ENCODE measurements around the gene ZNF277.

The ZNF277 gene, protein sequence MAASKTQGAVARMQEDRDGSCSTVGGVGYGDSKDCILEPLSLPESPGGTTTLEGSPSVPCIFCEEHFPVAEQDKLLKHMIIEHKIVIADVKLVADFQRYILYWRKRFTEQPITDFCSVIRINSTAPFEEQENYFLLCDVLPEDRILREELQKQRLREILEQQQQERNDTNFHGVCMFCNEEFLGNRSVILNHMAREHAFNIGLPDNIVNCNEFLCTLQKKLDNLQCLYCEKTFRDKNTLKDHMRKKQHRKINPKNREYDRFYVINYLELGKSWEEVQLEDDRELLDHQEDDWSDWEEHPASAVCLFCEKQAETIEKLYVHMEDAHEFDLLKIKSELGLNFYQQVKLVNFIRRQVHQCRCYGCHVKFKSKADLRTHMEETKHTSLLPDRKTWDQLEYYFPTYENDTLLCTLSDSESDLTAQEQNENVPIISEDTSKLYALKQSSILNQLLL

DNA sequence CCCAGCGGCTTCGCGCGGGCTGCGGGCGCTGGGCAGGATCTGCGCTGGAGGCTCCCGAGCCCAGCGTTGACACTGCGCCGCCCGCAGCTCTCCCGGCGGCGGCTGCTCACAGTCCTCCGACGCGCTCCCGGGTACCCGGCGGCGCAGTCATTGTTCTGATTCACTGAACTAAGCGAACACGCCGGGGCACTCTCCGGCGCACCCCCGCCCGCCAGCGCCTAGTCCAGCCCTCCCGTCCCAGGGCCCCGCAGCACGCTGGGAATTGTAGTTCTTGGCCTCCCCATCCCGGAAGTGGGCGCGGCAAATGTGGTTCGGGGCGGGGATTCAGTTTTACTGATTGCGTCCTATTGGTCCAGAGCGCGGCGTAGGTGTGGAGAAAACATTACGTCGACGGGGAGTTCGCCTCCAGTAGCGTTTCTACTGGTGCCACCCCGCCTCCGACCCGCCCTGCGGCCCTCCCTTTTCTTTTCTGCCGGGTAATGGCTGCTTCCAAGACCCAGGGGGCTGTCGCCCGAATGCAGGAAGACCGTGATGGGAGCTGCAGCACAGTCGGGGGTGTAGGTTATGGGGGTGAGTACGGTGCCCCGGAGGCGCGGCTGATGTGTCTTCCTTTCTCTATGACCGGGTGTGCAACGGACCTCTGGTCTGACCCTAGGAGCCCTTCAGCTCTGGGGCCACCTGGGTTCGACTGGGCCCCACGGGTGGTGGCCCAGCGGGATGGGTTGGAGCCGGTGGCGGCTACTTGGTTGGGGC lies at the start of gene ZNF277, which contains the start of gene DOCK4:
Gene ZNF277 (plus strand): TSS at position 458 of the 753 bp plus-strand sequence. CDS start 22 bp downstream, at position 480.
Gene DOCK4 (minus strand): TSS at position 162 of the 753 bp plus-strand sequence. CDS start 261 bp downstream, outside the sequence.
- DNase-seq: peak; percentile 99 to 100

DNA sequence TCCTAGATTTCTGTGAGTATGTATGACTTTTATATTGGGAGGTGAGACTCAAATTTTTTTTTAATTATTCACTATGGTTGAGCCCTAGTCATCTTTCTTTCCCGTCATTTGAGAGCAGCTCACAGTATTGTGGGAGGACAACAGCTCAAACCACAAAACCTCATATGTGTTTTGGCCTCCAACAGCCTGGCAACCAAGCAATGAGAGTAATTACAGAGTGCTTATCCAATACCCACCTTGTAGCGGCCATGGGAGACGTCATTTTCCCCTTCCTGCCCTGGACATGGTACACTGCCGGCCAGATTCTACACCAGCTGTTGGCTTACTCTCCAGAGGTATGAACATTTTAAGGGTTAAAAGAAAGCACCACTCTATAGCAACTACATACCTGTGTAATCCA lies 49.4 kb upstream of the ZNF277 start:
- DNase-seq: peak in 1 of 2 donors; percentile 25

DNA sequence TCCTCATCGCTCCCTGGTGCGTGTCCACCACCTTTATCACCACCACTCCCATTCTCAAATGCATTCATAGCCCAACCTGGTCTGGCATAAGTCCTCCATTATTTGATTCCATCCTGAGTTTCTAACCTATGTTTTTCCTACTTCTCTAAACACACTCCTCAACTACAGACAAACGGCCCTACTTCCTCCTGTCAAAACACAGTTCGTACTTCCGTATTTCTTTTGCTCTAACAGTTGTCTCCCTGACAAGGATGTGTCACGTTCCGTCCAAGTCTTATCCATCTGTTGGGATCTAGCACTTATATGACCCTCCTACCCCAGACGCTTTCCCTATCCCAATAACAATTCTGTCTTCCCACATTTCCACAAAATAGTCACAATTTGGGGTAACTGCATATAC lies 47.1 kb upstream of the ZNF277 start:
- peak; percentile 48 to 56 for DNase-seq

DNA sequence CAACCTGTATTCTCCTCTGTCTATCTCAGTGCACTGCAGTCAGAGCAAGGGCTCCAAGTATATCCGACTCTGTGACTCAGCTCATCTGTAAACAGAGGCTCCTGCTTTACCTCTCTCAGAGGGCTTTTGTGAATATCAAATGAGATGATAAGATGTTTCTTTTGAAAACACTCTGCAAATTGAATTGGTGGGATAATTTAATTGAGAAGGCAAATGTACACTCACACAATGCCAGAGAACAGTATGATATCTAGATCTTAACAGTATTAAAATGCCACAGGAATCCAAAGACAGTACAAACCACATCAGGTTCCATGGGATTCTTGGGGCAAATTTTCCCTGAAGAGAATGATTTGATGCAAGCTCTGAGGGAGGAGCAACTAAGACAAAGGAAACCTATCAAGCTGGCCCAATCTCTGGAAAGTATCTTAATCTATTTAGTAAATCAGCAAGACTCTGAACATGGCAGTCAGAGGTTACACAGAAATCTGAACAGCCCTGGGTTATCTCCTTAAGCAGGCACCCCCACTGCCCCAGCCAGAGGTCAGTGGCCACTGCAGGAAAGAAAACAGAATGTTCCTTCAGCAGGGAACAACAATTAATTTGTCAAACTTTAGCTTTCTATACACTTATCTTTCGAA lies 46.2 kb upstream of the ZNF277 start:
- DNase-seq: no peak

DNA sequence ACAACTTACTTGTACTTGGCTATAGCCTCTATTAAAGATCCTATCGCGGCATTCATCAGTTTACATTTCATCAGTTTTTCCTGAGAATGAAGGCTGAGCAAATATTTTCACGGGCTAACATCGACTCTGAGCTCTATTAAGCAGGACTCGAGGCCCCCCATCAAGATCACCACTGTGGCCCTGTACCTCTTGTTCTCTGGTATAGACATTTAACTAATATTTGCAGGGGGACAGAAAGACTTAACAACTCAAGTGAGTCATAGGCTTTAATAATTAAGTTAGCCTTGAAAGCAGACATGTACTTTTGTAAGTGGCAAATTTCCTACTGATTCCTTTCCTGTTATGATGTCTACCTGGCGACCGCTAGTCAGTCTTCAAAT lies 45.7 kb upstream of the ZNF277 start:
- DNase-seq: no peak

DNA sequence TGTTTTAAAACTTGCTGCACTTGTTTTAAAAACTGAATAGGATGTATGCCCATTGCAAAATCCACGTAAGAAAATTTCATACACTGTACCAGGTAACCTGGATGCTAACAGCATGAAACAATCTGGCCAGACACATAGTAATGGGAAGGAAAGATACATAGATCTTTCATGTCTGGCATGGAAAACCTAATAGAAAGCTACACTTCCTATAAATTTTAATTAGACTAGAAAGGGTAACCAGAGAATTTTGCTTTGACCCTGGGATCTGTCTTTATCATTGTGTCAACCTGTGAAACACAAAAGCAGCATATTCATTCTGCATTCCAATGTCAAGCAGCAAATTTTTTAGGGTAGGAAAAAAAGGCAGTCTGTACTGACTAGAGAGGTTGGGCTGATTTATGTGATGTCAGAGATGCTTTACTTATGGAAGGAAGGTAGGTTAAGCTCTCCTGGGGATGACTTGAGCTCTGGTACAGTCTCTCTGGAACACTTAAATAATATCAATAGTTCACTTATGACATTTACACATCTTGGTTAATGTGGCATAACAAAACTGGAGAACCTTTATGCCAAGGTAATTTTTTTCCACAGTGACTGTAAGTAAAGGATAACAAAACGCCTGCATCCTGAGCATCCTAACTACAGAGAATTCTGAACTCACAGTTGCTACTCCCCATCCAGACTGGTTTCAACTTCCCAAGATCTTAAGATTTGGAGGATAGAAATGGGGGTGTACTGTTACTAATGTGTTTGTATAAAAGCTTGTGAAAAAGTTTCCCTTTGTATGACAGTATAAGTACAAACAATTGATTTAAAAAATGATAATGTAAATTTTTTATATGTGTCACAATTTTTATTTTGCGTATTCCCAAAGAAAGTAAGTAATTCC lies 45.0 kb upstream of the ZNF277 start:
- no peak for DNase-seq

DNA sequence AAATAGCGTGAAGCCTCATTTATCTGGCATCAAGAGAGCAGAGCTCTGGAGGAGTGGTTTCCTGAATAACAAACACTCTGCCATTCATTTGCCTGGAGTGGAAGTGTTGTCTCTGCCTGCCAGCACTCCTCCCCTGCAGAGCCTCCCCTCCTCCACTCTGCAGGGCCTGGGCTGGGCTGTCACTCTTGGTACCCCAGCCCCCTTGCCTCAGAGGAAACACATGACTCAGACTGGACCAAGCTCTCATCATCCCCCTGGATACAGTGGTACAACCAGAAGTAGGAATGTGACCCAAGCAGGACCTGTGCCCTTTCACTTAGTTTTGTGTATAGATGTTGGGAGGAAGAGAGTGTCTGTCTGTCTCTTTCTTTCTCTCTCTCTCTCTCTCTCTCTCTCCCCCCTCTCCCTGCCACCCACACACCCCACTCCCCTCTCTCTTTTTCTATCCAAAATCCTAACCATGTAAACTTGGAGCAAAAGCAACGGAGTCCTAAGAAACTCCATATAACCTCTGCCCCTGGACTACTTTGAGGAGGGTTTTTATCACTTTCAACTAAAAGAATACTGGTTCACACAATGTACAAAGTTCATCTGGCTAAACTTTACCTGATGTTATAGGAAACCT lies 44.2 kb upstream of the ZNF277 start:
- no peak for DNase-seq

DNA sequence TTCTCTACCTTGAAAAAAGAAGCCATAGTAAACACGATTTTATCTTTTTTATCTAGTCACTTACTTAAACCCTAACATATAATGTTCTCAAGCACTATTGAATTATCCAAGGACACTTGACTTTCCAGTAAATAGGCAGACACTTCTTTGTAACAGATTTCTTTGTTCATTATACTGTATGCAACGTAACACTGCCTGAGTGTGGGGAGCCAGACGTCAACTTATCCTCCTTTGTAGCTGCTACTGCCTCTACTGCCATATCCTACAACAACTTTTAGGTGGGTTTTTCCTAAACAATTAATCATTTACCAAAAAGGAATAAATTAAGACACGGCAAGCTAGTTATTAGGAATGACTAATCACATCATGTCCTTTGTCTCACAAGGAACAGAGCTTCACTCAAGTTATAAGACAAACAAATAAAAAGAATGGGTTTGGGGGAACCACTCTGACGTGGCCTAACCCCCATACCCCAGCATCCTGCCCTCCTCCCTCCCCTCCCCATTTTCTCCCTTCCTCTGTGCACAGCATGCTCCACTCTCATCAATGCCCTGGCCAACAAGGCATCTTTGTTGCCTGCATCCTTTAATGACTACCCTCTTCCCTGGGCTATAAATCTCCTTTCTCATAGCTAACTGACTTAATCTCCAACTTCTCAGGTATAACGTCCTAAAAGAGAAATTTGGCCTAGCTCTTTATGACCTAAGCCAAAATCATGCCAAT lies 43.5 kb upstream of the ZNF277 start:
- no peak for DNase-seq

DNA sequence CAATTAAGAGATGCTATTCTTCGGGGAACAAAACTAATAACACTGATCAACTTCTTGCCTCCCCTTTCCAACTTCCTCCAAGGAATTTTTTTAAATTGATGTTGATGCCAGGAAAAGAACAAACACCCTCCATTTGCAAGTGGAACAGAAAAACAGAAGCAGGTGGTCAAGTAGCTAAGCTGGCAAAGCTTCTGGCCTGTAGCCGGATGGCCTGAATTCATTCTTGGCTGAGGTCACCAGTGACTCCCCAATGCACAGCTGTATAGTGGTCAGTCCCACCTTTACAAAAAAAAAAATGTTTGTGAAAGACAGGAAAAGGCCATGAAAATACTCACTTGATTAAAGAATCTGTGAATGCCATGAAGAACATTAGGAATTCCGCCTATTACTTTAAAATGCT lies 39.3 kb upstream of the ZNF277 start:
- DNase-seq: no peak

DNA sequence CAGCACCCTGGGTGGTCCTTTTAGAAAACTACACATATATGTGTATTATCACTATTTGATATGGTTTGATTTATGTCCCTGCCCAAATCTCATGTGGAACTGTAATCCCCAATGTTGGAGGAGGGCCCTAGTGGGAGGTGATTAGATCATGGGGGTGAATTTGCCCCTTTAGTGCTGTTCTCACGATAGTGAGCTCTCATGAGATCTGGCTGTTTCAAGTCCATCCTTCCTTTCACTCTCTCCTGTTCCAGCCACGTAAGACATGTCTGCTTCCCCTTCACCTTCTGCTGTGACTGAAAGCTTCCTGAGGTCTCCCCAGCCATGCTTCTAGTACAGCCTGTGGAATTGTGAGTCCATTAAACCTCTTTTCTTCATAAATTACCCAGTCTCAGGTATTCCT lies 37.6 kb upstream of the ZNF277 start:
- no peak for DNase-seq

DNA sequence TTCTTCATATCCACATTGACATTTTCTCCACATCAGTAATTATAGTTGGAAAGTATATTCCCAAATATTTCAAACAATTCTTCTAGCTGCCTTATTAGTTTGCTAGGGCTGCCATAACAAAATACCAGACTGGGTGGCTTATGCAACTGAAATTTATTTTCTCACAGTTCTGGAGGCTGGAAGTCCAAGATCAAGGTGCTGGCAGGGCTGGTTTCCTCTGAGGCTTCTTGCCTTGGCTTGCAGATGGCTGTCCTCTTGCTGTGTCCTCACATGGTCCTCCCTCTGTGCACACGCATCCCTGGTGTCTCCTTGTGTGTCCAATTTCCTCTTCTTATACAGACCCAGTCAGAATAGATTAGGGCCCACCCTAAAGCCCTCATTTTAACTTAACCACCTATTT lies 34.8 kb upstream of the ZNF277 start:
- DNase-seq: no peak

DNA sequence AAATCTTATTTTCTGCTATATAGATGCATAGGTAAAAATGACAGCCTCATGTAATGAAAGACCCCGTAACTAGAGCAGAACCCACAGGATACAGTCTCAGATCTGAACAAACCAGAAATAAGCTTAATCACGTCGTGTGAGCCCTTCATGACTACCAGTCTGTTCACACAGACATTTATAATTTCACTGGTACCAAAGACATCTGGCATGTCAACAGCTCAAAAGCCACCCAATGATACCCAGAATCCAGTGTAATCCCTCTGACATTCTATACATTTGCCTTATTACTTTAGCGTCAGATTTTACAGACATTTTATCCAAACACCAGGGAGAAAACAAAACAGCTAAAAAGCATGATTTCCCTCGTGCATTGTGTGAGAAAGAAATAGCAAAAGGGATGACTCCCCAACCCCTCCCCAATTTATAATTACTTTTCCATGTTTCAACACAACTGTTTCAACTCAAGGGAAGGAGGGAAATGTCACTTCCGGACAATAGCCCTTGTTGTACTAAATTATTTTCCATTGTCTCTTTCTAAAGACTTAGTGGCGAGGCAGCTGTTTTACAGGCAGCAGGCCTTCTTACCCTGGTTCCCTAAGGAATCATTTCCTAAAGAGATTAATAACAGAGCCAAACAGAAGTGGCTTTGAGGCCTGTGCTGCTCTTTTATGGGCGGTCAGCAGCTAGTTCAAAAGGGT lies 33.5 kb upstream of the ZNF277 start:
- no peak for DNase-seq

DNA sequence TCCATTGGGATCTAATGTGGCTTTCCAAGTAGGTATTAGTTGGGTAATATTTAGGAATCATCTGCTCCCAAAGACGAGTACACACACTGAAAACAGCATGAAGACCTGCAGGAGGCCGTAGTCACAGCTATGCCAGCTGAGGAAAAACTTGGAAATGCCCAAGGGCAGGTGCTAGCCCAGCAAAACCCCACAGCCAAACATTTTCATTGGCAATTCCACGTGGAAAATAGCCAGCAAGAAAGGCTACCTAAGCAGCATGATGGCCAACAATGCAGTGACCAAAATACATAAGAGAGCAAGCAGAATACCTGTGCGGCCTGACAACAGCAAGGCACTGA lies 33.0 kb upstream of the ZNF277 start:
- no peak for DNase-seq

DNA sequence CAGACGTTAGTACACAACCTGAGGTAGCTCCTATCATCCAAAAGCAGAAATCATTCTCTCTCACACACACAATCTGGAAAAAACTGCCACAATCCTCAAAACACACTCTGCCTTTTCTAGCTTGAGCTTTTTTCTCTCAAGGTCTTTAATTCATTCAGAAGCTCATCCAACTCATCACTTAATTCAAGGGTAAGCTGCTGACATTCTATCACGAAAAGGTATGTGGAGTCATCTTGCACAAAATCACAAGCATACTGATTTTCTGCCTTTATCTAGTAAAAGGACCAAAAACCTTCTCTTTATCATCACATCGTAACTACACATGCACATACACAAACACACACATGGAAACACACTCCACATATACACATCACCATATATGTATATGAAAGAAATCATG lies 32.3 kb upstream of the ZNF277 start:
- no peak for DNase-seq

DNA sequence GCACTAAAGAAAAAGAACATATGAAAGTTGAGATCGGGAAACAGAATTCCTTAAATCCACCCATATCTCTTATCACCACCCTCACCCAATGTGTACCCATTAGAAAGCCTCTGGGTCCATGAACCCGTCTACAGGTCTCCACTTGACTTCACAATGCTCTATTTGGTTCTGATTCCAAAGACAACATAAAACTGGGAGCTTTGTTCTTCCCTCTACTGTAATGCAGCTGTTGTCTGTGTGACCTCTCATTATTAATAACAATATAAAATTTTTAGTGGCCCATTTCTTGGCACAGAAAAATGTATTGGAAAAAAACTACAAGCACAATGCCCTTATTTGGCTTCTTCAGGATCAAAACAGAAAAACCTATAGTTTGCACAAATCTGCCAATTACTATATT lies 30.3 kb upstream of the ZNF277 start:
- DNase-seq: no peak

DNA sequence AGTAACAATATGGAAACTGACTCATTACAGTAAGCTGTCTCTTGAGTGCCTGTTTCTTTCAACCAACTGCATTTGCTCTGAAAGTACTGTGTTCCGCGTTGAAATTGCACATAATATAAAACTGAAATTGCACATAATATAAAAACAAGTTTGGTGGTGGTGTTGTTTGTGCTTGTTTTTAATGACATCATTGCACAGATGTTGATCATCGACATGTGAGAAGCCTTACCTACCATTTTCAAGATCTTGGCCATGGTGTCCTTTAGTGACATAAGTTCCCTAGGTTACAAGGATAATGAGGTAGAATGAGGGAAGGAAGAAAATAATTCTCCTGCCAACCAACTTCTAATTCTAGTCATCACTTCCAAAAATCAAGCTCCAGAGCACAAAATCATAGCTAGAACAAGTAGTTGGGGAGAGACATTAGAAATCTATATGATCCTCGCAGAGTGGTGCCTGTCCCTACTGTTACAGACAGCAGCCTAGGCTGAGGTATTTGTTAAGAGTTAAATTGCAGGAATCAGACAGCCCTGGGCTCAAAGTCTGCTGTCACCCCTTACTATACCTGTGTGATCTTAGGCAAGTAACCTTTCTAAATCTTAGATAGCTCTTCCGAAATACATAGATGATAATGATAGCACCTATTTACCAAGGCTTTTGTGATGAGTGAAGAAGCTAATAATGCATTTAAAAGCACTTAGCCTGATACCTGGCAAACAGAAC lies 29.6 kb upstream of the ZNF277 start:
- DNase-seq: no peak

DNA sequence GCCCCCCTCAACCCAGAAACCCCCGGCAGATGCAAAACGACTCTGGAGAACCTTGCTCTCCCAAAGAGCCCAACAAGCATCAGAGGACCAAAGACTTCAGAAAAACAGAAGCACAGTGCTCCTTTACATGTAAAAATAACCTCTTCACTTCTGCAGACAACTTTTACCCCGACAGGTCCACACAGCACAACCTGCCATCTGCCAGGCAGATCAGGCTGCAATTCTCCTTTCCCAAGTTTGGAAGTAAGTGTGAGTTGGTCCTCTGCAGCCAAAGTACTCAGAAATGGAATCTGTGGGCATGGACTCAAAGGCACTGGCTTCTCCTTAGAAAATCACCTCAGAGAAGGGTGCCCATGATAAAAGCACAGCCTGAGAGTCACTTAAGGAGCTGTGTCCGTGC lies 26.3 kb upstream of the ZNF277 start:
- no peak for DNase-seq

DNA sequence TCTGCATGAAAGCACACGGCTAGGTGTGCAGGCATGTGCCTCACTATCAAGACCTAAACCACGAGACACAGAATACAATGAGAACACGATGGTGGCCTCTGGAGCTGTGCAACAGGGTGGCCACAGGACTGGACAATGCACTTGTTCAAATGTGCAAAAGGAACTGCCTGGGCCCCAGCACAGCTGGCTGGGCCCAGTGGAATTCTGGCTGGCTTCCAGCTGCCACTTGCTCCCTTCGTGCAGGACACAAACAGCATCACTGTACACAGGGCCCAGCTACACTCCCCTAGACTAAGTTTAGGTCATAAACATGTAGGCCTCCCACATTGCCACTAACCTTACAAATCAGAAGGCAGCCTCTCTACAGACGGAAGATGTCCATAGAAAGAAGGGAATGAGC lies 23.7 kb upstream of the ZNF277 start:
- no peak for DNase-seq

DNA sequence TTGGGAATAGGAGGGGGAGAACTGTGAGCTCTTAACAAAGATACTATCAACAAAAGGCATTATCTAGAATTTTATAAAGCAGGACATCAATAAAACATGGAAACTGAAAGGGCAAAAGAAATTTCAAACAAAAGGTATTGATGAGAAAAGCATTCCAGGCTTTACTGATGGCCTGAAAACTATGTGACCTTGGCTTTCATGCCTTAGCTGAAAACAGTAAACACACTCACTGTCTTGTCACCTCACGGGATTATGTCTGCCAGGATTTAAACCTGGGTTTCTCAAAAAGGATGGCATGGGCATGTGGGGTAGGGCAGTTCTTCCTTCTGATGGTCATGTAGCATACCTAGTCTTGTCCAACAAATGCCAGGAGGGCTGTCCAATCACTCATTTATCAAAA lies 23.2 kb upstream of the ZNF277 start:
- DNase-seq: no peak

DNA sequence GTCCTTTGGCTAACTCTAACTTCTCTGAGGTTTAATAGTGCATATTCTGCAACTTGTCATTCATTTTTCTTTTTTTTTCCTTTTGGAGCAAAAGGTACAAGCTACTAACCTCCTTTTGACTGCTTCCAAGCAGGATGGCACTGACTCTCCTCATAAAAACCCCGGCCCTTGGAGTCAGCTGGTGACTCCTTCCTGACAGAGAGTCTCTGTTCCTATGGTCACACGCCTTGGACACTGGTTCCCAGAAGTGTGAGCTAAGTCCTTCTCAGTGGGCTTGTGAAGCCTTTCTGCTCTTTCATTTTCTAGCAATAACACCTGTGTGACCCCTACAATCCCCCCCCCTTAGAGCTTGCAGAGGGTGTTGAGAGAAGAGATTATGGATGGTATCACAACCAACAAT lies 22.0 kb upstream of the ZNF277 start:
- no peak for DNase-seq

Data from inflammatory macrophage treated with lipopolysaccharide for 1 hour (primary cell).